Glomerular endothelial cell (primary cell): ENCODE results near the gene MATK. TPM values are rescaled to one million over a fixed set of nuclear protein-coding genes. Genes with fewer than 3 reads are reported as not detected.
"Not testable (repeated sequence)": the region's sequence is repeated elsewhere in the genome, so short reads cannot be mapped to it uniquely, and the experiment has no call there.

ENCODE experiments used
- DNase-seq: peaks from one replicate; pipeline ENCODE4 v3.0.0-alpha.2; 2011; ENCODE audit warnings: low read depth, low spot score; ENCODE audit errors: extremely low read depth
- total RNA-seq: library from RNA; depleted of rRNA; stranded (reverse); fragments of >200 nt; gene quantifications from 2 replicates; pipeline ENCODE4 v1.2.3, GENCODE V29; 2015

MATK gene
- total RNA-seq, 1 donor from 2014 or later, result not detected

DNA sequence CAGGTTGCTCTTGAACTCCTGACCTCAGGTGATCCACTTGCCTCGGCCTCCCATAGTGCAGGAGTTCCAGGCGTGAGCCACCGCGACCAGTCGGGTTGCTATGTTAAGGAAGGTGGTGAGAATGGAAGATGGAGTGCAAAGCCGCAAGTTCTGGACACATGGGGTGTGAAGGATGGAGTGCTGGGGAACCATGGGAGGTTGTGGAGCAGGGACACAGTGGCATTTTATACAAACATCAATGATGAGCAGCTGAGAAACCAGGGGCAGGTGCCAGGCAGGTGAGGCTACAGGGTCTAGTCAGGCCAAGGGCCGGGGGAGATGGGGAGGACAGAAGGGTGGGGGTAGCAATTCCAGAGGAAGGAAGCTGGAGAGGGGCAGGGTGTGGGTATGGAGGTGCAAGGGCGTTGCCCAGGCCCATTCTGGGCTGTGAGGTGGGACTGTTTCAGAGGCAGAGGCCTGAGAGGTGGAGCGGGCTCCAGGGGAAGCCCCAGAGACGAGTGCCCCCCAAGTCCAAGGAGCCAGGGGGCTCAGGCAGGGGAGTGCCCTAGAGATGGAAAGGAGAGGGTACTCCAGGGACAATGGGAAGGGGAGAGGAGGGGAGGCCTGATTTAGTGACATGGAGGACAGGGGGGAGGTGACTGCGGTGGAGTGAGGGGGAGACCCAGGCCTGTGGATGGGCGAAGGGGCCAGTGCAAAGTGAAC lies 12.2 kb downstream of the MATK start:
- no peak for DNase-seq

DNA sequence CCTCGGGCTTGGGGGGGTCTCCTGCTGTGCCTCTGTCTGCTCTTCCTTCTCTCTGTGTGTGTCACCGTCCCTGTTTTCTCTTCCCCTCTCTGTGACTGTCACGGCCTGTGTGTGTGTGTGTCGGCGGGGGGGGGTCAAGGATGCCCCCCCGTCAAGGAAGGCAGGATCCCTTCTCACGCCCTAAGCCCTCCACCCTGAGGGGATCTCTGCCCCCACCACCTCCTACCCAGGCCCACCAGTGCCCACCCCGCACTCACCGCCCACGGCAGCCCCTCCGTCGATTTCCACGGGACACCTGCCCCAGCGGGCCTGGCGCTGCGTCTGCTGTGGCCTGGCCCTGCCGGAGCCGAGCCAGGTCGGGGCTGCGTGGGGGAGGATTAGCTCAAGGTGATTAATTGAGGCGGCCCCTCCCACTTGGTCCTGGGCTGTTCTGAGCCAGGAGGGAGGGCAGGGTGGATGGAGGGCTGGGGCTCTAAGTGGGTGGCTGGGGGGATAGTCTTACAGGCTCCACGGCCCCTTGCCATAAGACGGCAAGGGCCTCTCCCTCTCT lies 14.2 kb downstream of the MATK start, which contains the start of gene RAX2:
Gene RAX2, minus strand, starts transcription at position 323 of the 550 bp plus-strand sequence. CDS start 486 bp downstream, outside the sequence.
- no peak for DNase-seq

- no peak for DNase-seq
Observed at GRCh38 chr19:3771000-3771905, 14.9 kb downstream of the MATK start.

DNA sequence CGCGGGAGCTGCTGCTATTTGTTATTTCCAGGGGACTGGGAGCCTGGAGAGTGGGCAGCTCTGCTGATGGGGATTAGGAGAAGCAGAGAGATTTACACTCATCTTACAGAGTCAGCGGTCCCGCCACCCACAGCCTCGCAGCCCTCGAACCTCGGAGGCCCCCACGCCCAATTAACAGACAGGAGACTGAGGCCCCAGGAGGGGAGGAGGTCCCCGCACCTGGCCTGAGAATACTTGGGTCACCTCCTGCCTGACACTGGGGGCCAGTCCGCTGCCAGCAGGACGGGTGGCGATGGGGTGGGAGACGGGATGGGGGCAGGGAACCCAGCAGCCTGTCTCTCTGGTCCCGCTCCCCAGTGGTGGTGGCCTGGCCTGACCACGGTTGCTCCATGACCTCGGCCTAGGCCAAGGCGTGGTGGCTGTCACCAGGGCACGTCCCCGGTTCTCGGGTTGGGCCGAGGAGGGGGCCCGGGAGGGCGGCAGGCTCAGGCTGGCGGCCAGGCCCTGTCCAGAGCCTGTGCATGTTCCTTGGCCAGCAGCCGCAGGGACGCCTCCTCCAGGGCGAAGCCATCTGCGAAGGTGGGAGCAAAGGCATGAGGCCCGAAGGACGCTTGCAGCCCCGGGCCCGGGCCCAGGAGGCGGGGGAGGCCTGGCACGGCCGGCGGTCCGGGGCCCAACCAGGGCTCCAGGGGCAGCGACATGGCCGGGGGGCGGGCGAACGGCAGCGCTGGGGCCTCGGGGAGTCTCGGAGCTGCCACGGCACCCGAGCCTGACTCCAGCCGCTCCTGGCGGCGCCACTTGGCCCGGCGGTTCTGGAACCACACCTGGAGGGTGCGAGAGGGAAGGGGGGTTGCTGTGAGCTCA lies 15.8 kb downstream of the MATK start:
- DNase-seq, result no peak

DNA sequence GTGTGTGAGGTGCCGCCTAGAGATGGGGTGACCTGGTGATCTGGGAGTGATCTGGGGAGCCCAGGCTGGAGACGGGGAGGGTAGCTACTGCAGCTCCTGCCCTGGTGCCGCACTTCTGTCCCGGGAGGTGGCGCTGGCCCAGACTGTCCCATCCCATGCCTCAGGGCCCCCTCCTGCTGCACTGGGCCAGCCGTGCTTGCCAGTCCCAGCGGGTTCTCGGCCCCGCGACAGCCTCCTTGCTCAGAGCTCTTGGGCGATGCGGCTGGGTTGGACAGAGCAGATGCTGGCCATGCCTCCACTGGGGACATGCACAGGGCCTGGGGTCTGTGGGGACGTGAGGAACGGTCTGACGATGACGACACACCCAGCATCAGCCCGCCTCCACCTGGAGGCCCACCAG lies 16.7 kb downstream of the MATK start:
- no peak for DNase-seq

DNA sequence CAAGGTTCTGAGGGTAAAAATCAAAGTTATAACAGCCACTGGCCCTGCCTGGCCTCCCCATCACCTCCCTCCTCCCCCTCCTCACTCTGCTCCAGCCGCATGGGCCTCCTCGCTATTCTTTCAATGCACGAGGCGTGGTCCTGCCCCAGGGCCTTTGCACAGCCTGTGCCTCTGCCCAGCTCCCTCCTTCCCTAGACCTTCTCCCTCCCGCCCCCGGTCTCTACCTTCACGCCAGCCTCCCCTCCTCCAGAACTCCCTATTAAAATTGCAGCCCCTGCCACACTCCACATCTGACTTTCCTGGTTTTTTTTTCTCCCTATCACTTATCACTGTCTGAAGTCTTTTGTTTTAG lies 17.5 kb downstream of the MATK start:
- DNase-seq, result no peak

GRCh38 chr19:3768015-3768747 lies 18.0 kb downstream of the MATK start:
- DNase-seq, result no peak

GRCh38 chr19:3767050-3767449 lies 19.1 kb downstream of the MATK start:
- no peak for DNase-seq

- DNase-seq, result no peak
Observed at GRCh38 chr19:3766520-3766919, 19.7 kb downstream of the MATK start.

GRCh38 chr19:3765757-3766156 lies 20.4 kb downstream of the MATK start:
- not testable (repeated sequence) for DNase-seq

GRCh38 chr19:3765121-3765520 lies 21.1 kb downstream of the MATK start:
- no peak for DNase-seq

DNA sequence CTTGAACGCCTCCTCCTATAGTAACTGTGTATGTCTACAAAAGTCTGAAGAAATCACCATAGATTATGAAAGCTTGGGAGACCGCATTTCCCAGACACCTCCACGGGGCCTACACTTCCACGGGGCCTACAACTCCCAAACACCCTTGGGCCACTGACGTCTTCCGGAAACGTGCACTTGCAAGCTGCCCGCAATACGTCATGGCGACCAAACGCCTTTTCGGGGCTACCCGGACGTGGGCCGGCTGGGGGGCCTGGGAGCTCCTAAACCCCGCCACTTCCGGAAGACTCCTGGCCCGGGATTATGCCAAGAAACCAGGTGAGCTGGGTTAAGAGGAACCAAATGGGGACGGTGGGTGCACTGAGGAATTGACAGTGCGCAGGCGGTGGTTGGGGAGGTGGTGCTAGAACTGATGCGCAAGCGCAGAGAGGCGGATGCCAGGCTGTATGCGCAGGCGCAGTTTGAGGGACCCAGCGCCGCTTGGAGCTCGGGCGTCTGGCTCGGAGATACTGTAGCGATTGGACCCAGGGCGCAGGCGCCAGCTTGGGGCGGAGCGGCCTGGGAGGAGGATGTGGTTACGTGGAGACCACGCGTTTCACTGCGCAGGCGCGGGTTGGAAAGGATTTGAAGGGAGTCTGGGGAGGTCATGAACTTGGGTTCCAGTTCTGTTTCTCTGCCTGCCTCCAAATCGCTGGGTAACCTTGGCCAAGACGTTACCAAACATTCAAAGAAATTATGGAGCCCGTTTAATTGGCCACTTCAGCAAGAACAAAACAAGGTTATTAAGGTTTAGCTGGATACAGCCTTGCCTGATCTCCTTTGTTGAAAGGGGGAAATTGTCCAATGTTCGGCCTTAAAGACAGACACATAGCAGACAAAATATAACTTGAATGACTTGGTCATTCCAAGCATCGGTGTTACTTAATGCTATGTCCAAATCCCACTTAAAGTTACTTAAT lies 23.4 kb downstream of the MATK start, which contains the start of gene MRPL54:
Gene MRPL54, plus strand, starts transcription at position 182 of the 959 bp plus-strand sequence. Its CDS starts 19 bp downstream, at position 201.
- DNase-seq, result peak; percentile 96

DNA sequence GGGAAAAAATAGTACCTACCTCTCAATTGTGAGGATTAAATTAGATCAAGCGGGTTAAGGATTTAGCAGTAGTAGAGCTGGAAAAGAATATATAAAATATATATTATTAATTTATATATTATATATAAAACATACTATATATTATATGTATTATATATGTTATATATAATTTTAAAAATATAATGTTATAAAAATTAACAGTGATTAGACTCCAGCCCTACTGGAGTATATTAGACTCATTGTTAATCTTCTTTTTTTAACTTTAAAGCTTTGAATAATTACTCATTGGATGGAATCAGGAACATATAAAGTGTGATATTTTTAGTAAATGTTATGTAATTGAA lies 24.1 kb downstream of the MATK start:
- DNase-seq, result no peak

- DNase-seq, result peak; percentile 36
Observed at GRCh38 chr19:3761382-3762129, 24.6 kb downstream of the MATK start, which contains the start of gene APBA3. APBA3 (minus strand) TSS chr19:3761692; CDS start chr19:3760264, 1,428 bp downstream.

GRCh38 chr19:3760871-3761361 lies 25.3 kb downstream of the MATK start:
- DNase-seq, result no peak

DNA sequence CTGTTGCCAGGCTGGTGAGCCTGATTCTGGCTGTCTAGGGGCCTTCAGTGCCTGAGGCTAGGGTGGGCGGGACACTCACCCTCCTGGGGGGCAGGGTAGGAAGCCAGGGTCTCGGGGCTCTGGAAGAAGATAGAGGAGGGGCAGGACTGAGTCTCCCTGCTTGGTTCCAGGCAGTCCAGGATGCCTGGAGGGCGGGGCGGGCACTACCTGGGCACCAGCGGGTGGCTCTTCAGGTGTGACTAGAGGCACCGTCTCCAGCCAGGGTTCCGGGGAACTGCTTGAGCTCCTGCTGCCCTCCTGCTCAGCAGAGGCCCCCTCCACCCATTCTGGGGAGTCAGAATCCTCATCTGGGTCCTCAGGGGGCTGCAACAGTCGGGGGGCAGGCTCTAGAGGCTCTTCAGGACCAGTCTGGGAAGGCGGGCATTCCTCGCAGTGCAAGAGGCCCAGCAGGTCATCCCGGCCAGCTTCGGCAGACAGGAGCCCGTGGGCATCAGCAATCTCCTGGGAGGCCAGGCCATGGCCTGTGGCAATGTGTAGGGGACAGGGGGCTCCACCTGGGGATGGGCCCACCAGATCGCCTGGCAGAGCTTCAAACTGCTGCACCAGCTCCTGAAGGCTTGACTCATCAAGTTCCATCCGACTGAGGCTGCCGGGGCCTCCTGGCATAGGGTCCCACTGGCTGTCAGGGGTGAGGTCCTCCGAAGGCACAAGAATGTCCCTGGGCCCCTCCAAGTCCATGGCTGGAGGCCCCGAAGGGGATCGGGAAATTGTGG lies 26.5 kb downstream of the MATK start:
- no peak for DNase-seq

DNA sequence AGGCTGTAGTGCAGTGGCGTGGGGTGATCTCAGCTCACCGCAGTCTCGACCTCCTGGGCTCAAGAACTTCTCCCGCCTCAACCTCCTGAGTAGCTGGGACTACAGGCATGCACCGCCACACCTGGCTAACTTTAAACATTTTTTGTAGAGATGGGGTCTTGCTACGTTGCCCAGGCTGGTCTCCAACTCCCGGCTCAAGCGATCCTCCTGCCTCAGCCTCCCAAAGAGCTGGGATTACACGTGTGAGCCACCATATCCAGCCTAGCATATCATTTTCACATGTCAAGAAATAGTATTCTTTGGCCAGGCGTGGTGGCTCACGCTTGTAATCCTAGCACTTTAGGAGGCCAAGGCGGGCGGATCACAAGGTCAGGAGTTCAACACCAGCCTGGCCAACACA lies 27.9 kb downstream of the MATK start:
- DNase-seq, result not testable (repeated sequence)
